Putamen (tissue), 1 donor: ENCODE results near the gene GPER1.
"Not testable (repeated sequence)": the region's sequence is repeated elsewhere in the genome, so short reads cannot be mapped to it uniquely, and the experiment has no call there.

Experiments used
- DNase-seq: peaks from one replicate; pipeline ENCODE4 v3.0.0-alpha.2; 2016; ENCODE audit warnings: low spot score

The GPER1 gene

GRCh38 chr7:1087952-1088920 is at the start of gene GPER1:
Gene GPER1, plus strand, starts transcription at chr7:1088113. Its CDS starts 3,616 bp downstream, at chr7:1091729.
- DNase-seq, result no peak

DNA sequence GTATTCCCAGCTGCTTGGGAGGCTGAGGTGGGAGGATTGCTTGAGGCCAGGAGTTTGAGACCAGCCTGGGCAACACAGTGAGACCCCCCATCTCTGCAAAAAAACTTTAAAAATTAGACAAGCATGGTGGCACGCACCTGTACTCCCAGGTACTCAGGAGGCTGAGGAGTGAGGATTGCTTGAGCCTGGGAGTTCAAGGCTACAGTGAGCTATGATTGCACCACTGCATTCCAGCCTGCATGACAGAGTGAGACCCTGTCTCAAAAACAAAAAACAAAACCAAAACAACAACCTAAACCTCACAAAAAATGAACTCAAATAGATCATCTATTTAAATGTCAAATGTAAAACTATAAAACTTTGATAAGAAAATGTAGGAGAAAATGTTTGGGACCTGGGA is 47.7 kb upstream of the GPER1 start:
- not testable (repeated sequence) for DNase-seq

- DNase-seq, result no peak
These were observed 47.1 kb upstream of the GPER1 start for GRCh38 chr7:1040790-1041189.

DNA sequence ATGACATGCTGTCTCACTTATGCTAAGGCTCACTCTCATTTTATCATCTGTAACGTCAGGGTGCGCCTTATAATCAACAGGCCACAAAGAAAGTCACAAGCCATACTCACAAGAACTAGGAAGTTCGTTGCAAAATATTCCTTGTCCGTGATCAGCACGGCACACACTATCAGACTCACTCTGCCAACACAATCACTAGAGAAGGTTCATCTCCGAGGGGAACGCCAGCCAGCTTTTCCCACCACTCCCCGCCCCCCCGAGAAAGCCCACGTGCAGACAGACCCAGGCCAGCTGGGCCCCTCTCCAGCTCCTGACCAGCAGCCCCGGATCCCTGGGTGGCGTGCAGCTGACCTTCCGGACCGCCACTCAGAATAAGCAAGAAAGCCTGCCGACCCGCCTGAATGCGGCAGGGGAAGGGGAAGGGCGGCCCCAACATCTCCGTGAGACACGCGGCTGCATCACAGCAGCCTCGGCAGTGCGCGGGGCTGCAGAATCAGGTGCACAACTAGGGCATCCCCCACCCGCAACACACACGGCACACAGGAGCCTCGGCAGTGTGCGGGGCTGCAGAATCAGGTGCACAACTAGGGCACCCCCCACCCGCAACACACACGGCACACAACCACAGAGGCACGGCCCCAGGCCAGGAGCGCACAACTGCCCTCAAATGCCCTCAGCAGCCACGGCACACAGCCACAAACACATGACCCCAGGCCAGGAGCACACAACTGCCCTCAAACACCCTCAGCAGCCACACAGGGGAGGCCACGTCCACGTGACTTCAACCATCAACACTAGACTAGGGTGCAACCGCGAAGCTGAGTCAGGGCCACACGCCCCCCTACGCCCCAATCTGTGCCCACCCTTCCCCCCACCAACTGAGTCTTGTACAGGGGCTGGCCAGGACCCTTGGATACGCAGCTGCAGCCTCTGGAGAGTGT is 46.1 kb upstream of the GPER1 start:
- DNase-seq, result no peak

GRCh38 chr7:1042492-1042833 is 45.5 kb upstream of the GPER1 start:
- no peak for DNase-seq

DNA sequence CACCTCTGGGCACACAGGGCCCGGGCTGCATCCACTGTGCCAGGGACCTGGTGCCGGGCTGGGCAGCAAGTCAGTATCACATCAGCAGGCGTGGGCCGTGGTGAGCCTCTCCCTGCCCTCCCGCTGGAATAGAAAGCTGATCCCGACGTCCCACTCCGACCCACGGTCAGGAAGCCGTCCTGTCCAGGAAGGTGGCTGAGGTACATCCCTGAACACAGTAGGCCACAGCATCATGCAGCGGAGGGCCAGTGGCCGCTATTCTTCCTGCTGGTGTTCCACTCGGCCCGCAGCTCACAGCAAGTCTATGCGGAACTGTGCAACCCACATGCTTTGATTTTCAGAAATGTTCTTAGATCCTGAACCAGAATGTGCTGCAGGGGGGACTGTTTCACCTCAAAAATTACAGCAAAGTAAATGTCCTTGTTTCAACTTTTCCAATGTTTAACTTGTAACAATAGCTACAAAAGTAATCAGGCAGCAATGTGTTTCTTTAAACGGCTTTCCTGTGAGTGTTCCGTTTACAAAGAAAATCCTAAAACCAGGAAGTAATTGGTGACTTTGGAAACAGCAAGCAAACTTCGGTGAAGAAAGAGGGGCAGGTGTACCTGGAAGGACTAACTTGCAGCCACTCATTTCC is 44.2 kb upstream of the GPER1 start:
- DNase-seq, result no peak

GRCh38 chr7:1044189-1045068 is 43.5 kb upstream of the GPER1 start, which contains the start of gene GPR146:
Gene GPR146, plus strand, starts transcription at chr7:1044546. Its CDS starts 12,970 bp downstream, at chr7:1057516.
- DNase-seq, result peak; percentile 89

- no peak for DNase-seq
These were observed 42.5 kb upstream of the GPER1 start for GRCh38 chr7:1045069-1046063.

GRCh38 chr7:1046722-1047679 is 40.9 kb upstream of the GPER1 start:
- DNase-seq, result no peak

- no peak for DNase-seq
These were observed 38.7 kb upstream of the GPER1 start for GRCh38 chr7:1049006-1049741.

DNA sequence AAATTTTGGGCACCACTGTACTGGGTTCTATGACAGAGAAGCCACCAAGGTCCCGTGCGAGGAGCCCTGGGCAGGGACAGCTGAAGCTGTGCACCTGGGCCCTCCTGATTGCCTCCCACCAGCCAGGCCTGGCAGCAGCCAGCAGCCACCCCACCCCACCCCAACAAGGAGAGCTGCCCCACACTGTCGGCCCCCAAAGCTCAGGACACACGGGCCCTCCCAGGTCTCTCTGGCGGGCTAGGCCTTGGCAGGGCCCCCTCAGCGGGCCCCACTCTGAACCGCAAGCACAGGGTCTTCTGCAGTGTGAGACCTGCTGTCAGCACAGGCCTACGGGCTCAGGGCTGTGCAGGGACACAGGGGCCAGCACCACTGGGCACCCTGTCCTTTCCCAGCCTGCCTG is 38.1 kb upstream of the GPER1 start:
- DNase-seq, result no peak

GRCh38 chr7:1050254-1050906 is 37.5 kb upstream of the GPER1 start:
- DNase-seq, result no peak

DNA sequence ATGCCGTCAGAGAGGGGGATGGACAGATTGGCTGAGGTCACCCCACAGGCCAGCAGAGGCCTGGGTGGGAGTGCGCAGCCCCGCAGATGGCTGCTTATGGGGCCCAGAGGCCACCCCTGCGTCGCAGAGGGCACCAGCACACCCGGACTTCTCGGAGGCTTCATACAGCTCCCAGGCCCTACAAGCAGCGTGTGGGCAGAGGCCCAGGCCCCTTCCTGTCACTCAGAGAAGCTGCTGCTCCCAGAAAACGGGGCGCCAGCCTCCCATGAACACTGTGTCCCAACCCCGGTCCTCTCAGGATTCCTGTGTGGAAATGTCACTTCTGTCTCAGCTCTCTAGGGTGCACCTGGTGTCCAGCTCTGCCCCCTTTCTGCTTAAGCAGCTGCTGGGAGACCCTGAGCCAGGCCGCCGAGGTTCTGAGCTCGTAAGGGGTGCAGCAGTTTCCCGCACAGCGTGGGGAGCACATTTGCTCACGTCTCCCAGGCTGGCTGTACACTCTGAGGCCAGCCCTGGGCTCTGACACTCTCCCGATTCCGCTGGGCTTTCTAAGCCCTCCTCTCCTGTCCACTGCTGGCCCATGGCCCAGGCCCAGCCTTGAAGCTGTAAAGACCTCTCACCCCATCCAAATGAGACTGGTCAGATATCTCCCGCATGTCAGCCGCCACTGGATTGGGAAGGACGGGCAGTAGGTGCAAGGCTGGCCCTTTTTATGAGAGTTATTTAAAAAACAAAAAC is 36.8 kb upstream of the GPER1 start:
- DNase-seq, result no peak

DNA sequence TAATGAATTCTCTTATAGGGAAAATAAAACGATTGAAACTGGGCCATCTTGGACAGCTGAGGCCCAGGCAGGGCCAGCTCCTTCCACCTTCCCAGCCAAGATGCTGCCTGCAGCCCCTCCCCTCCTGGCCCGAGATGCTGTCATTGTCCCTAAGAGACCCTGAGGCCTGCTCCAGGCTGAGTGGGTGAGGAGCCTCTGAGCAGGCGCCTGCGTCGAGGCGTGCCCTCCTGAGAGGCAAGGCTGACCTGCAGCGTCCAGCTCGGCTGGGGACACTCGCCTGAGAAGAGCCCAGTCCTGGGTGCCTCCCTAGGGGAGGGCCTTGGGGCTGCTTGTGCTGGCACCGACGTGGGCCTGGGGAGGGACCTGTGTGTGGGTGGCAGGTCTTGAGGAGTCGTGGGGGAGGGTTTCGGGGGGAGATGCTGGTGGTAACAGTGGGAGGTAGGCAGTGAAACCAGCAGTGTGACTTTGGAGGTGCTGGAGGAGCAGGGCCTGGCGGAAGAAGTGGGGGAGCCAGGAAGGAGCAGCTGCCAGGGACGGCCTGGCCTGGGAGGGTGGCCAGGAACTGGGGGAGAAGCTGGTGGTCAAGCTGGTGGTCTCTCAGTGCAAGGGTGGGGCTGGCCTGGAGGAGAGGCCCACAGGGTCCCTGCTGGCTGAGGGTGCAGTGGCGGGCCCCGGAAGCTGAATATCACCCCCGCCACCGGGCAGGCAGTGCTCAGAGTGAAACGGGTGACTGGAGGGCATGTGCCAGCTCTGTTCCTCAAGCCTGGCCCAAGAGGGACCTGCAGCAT is 35.7 kb upstream of the GPER1 start:
- DNase-seq, result no peak

GRCh38 chr7:1053002-1053411 is 34.9 kb upstream of the GPER1 start:
- DNase-seq, result no peak

- DNase-seq, result no peak
These were observed 34.0 kb upstream of the GPER1 start for GRCh38 chr7:1053816-1054370.
